RWPE2 (cell line): ENCODE data around the gene MYH7.
A peak's percentile ranks its signal among the peaks of the same experiment; 100 is the strongest.

ENCODE experiments used
- ATAC-seq: fragments of 200-7000 bp; cut with Tn5 transposase; 3 replicates; pipeline ENCODE4 v1.9.1; 2021; ENCODE audit warnings: low read depth
- DNase-seq: peaks from one replicate; pipeline ENCODE4 v3.0.0-alpha.2; 2020; ENCODE audit warnings: low spot score
- H3K27ac ChIP-seq: fragments of 450-650 bp; 2 replicates; pipeline ENCODE4 v1.5.1; 2017; ENCODE audit warnings: mild to moderate bottlenecking; ENCODE audit not compliant: poor library complexity, severe bottlenecking
- H3K27me3 ChIP-seq: fragments of 250-450 bp; sonication (Bioruptor Pico); 2 replicates; pipeline ENCODE4 v1.5.1; 2021; ENCODE audit warnings: mild to moderate bottlenecking, moderate library complexity; ENCODE audit not compliant: insufficient read depth, poor library complexity, severe bottlenecking
- H3K36me3 ChIP-seq: fragments of 250-450 bp; sonication (Bioruptor Pico); 2 replicates; pipeline ENCODE4 v1.5.1; 2020; ENCODE audit warnings: low read depth, mild to moderate bottlenecking, moderate library complexity
- H3K4me1 ChIP-seq: fragments of 250-450 bp; sonication (Bioruptor Pico); 2 replicates; pipeline ENCODE4 v1.5.1; 2021; ENCODE audit warnings: mild to moderate bottlenecking, moderate library complexity; ENCODE audit not compliant: insufficient read depth, poor library complexity, severe bottlenecking
- H3K4me3 ChIP-seq: fragments of 250-450 bp; sonication (Bioruptor Pico); 2 replicates; pipeline ENCODE4 v1.5.1; 2021; ENCODE audit warnings: mild to moderate bottlenecking, moderate library complexity; ENCODE audit not compliant: severe bottlenecking
- H3K9me3 ChIP-seq: fragments of 250-450 bp; sonication (Bioruptor Pico); 2 replicates; pipeline ENCODE4 v1.5.1; 2021; ENCODE audit warnings: mild to moderate bottlenecking, moderate library complexity; ENCODE audit not compliant: severe bottlenecking
- TF ChIP-seq, protein P1 (sequence below): fragments of 450-650 bp; IDR thresholded peaks from one replicate; pipeline ENCODE4 v1.5.1; 2017; ENCODE audit warnings: mild to moderate bottlenecking, moderate library complexity; ENCODE audit not compliant: poor library complexity, severe bottlenecking

The MYH7 gene

DNA sequence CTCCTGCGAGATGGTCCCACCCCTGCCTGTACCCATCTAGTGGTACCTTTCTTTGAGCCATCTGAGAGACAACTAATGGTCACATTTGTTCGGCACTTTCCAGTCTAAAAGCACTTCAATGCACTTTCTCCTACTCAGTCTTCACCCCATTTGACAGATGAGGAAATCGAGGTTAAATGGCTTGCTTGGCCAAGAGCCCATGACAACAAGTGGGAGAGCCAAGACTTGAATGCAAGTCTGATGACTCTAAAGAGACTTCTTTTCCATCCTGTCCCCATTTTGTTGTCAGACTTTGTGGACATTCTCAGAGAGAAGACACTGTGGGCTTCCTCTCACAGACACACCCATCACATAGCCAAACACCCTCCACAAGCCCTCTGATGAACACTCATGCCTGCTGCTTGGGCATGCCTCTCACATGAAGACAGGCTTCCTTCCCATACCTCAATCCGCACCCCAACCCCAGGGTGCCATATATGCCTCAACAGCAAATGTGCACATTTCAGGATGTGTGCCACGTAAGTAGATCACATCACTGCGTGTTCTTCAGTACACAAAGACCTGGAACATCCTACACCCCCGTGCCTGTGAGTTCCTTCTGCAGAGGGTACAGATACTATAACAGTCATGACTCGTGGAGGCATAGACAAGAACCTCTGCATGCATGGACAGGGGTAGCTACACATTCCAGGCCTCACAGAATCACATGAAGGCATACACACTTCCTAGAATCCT, 805 bp downstream of the MYH7 start:
- Histone ChIP-seq H3K27ac (no peak overlapping the region), H3K4me3 (no peak overlapping the region), H3K9me3 (no peaks in the 10 kb centered on the region), H3K36me3 (no peaks in the 10 kb centered on the region), H3K27me3 (no peaks in the 10 kb centered on the region), H3K4me1 (no peaks in the 10 kb centered on the region)
- TF ChIP-seq, protein P1, sequence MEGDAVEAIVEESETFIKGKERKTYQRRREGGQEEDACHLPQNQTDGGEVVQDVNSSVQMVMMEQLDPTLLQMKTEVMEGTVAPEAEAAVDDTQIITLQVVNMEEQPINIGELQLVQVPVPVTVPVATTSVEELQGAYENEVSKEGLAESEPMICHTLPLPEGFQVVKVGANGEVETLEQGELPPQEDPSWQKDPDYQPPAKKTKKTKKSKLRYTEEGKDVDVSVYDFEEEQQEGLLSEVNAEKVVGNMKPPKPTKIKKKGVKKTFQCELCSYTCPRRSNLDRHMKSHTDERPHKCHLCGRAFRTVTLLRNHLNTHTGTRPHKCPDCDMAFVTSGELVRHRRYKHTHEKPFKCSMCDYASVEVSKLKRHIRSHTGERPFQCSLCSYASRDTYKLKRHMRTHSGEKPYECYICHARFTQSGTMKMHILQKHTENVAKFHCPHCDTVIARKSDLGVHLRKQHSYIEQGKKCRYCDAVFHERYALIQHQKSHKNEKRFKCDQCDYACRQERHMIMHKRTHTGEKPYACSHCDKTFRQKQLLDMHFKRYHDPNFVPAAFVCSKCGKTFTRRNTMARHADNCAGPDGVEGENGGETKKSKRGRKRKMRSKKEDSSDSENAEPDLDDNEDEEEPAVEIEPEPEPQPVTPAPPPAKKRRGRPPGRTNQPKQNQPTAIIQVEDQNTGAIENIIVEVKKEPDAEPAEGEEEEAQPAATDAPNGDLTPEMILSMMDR, result no peak
- ATAC-seq (no peak), DNase-seq (peak; percentile 15)

GRCh38 chr14:23433457-23433856, 2.0 kb downstream of the MYH7 start:
- H3K36me3 ChIP-seq, result no peaks in the 10 kb centered on the region
- no peaks in the 10 kb centered on the region for H3K4me1 ChIP-seq
- ATAC-seq (no peak), DNase-seq (peak; percentile 51)
- no peak overlapping the region for H3K27ac ChIP-seq
- H3K4me3 ChIP-seq, result no peak overlapping the region
- TF ChIP-seq, protein P1, result no peak
- no peaks in the 10 kb centered on the region for H3K9me3 ChIP-seq
- no peaks in the 10 kb centered on the region for H3K27me3 ChIP-seq

DNA sequence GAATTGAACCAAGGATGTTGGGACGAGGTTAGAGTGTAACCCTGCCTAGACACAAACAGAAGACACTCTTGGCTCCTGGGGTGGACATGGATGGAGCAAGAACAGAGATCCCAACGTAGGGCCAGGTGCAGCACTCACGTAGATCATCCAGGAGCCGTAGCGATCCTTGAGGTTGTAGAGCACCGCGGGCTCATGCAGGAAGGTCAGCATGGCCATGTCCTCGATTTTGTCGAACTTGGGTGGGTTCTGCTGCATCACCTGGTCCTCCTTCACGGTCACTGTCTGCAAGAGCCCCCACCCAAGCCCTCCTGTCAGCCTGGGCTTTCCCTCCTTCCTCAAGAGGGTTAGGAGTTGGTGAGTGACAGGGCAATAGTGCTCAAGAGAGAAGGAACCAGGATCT, 2.5 kb downstream of the MYH7 start:
- H3K27ac ChIP-seq, result no peak overlapping the region
- no peaks in the 10 kb centered on the region for H3K36me3 ChIP-seq
- no peak overlapping the region for H3K4me3 ChIP-seq
- H3K9me3 ChIP-seq, result no peaks in the 10 kb centered on the region
- TF ChIP-seq, protein P1, result no peak
- H3K4me1 ChIP-seq, result no peaks in the 10 kb centered on the region
- H3K27me3 ChIP-seq, result no peaks in the 10 kb centered on the region
- DNase-seq (peak; percentile 23), ATAC-seq (no peak)

DNA sequence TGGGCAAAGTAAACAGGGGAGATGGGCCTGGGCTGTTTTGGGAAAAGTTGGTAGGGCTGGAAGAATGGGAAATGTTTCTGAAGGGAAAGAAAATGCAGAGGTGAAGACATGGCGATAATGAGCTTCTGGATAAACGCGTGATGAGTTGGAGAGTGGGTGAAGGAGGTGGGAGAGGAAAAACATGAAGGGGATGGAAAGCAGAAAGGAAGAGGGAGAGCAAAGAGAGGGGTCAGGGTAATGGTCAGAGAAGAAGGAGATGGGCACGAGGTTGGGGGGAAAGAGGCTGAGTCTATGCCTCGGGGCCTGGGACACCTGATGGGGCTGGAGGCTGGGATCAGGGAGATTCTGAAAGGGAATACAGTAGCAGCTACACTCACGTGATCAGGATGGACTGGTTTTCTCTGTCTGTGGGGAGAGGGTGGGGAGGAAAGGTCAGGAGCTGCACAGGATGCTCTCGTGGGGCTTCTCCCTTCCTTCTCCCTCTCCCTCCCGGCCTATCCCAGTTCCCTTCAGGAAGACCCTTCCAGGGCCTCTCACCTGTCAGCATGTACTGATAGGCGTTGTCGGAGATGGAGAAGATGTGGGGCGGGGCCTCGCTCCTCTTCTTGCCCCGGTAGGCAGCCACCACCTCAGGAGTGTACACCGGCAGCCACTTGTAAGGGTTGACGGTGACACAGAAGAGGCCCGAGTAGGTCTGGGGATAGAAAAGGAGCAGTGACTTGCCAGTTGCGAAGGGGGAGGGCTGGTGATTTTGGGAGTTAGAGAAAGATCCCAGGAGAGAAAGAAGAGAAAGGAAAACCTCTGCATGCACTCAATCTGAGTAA, 3.1 kb downstream of the MYH7 start:
- no peaks in the 10 kb centered on the region for H3K27me3 ChIP-seq
- H3K9me3 ChIP-seq, result no peaks in the 10 kb centered on the region
- no peaks in the 10 kb centered on the region for H3K36me3 ChIP-seq
- ATAC-seq (no peak), DNase-seq (peak; percentile 38)
- no peak overlapping the region for H3K4me3 ChIP-seq
- no peaks in the 10 kb centered on the region for H3K4me1 ChIP-seq
- TF ChIP-seq, protein P1, result no peak
- H3K27ac ChIP-seq, result no peak overlapping the region
